Measurements from ENCODE around the gene GFAP.

GFAP gene

GRCh38 chr17:44887971-44888954 is 27.0 kb downstream of the GFAP start:
- Histone ChIP-seq H3K9ac (ENCODE audit: low read depth, low read length) (no peak overlapping the region), H3K27me3 (ENCODE audit: control insufficient read depth, insufficient read depth, low read length) (no peaks in the 10 kb centered on the region), H3K4me2 (ENCODE audit: low read length) (no peak overlapping the region), H3K36me3 (ENCODE audit: insufficient read depth, low read length) (peaks cover 49% of the 10 kb centered on the region), H3K9me3 (replicated peaks; ENCODE audit: low read length) (no peaks in the 10 kb centered on the region), H3K4me1 (ENCODE audit: control insufficient read depth, insufficient read depth, low read length) (no peaks in the 10 kb centered on the region), H3K4me3 (ENCODE audit: low read length) (no peak overlapping the region)

- Histone ChIP-seq H3K9ac (ENCODE audit: low read depth, low read length) (no peak overlapping the region), H3K4me2 (ENCODE audit: low read length) (no peak overlapping the region), H3K4me1 (ENCODE audit: control insufficient read depth, insufficient read depth, low read length) (no peaks in the 10 kb centered on the region), H3K9me3 (replicated peaks; ENCODE audit: low read length) (no peaks in the 10 kb centered on the region), H3K36me3 (ENCODE audit: insufficient read depth, low read length) (peaks cover 55% of the 10 kb centered on the region), H3K4me3 (ENCODE audit: low read length) (no peak overlapping the region), H3K27me3 (ENCODE audit: control insufficient read depth, insufficient read depth, low read length) (no peaks in the 10 kb centered on the region)
Measured at GRCh38 chr17:44887016-44887415, 28.3 kb downstream of the GFAP start.

- Histone ChIP-seq H3K4me1 (ENCODE audit: control insufficient read depth, insufficient read depth, low read length) (no peaks in the 10 kb centered on the region), H3K4me3 (ENCODE audit: low read length) (no peak overlapping the region), H3K9me3 (replicated peaks; ENCODE audit: low read length) (no peaks in the 10 kb centered on the region), H3K27me3 (ENCODE audit: control insufficient read depth, insufficient read depth, low read length) (no peaks in the 10 kb centered on the region), H3K36me3 (ENCODE audit: insufficient read depth, low read length) (peaks cover 71% of the 10 kb centered on the region), H3K9ac (ENCODE audit: low read depth, low read length) (no peak overlapping the region), H3K4me2 (ENCODE audit: low read length) (no peak overlapping the region)
Measured at GRCh38 chr17:44884941-44885340, 30.4 kb downstream of the GFAP start.

- Histone ChIP-seq H3K9ac (ENCODE audit: low read depth, low read length) (no peak overlapping the region), H3K4me1 (ENCODE audit: control insufficient read depth, insufficient read depth, low read length) (no peaks in the 10 kb centered on the region), H3K9me3 (replicated peaks; ENCODE audit: low read length) (no peaks in the 10 kb centered on the region), H3K4me2 (ENCODE audit: low read length) (no peak overlapping the region), H3K4me3 (ENCODE audit: low read length) (no peak overlapping the region), H3K36me3 (ENCODE audit: insufficient read depth, low read length) (peaks cover 76% of the 10 kb centered on the region), H3K27me3 (ENCODE audit: control insufficient read depth, insufficient read depth, low read length) (no peaks in the 10 kb centered on the region)
Measured at GRCh38 chr17:44881145-44881544, 34.2 kb downstream of the GFAP start.

- no peak overlapping the region for H3K9ac ChIP-seq (ENCODE audit: low read depth, low read length)
Measured at GRCh38 chr17:44880062-44880461, 35.2 kb downstream of the GFAP start.

GRCh38 chr17:44879376-44879775 is 35.9 kb downstream of the GFAP start:
- Histone ChIP-seq H3K4me1 (ENCODE audit: control insufficient read depth, insufficient read depth, low read length) (no peaks in the 10 kb centered on the region), H3K4me2 (ENCODE audit: low read length) (no peak overlapping the region), H3K27me3 (ENCODE audit: control insufficient read depth, insufficient read depth, low read length) (no peaks in the 10 kb centered on the region), H3K9ac (ENCODE audit: low read depth, low read length) (no peak overlapping the region), H3K9me3 (replicated peaks; ENCODE audit: low read length) (no peaks in the 10 kb centered on the region), H3K4me3 (ENCODE audit: low read length) (no peak overlapping the region), H3K36me3 (ENCODE audit: insufficient read depth, low read length) (peaks cover 72% of the 10 kb centered on the region)

More at GRCh38 chr17:44880062-44880461, 35.2 kb downstream of the GFAP start:
- Histone ChIP-seq H3K36me3 (ENCODE audit: insufficient read depth, low read length) (peaks cover 73% of the 10 kb centered on the region), H3K4me3 (ENCODE audit: low read length) (no peak overlapping the region), H3K9me3 (replicated peaks; ENCODE audit: low read length) (no peaks in the 10 kb centered on the region), H3K4me2 (ENCODE audit: low read length) (no peak overlapping the region), H3K27me3 (ENCODE audit: control insufficient read depth, insufficient read depth, low read length) (no peaks in the 10 kb centered on the region), H3K4me1 (ENCODE audit: control insufficient read depth, insufficient read depth, low read length) (no peaks in the 10 kb centered on the region)

- Histone ChIP-seq H3K4me1 (ENCODE audit: control insufficient read depth, insufficient read depth, low read length) (no peaks in the 10 kb centered on the region), H3K27me3 (ENCODE audit: control insufficient read depth, insufficient read depth, low read length) (no peaks in the 10 kb centered on the region), H3K4me3 (ENCODE audit: low read length) (no peak overlapping the region), H3K4me2 (ENCODE audit: low read length) (no peak overlapping the region), H3K36me3 (ENCODE audit: insufficient read depth, low read length) (peaks cover 74% of the 10 kb centered on the region), H3K9ac (ENCODE audit: low read depth, low read length) (no peak overlapping the region), H3K9me3 (replicated peaks; ENCODE audit: low read length) (no peaks in the 10 kb centered on the region)
Measured at GRCh38 chr17:44878627-44879221, 36.6 kb downstream of the GFAP start.

GRCh38 chr17:44877121-44877520 is 38.2 kb downstream of the GFAP start:
- Histone ChIP-seq H3K27me3 (ENCODE audit: control insufficient read depth, insufficient read depth, low read length) (no peaks in the 10 kb centered on the region), H3K36me3 (ENCODE audit: insufficient read depth, low read length) (peaks cover 72% of the 10 kb centered on the region), H3K4me2 (ENCODE audit: low read length) (no peak overlapping the region), H3K4me1 (ENCODE audit: control insufficient read depth, insufficient read depth, low read length) (no peaks in the 10 kb centered on the region), H3K9ac (ENCODE audit: low read depth, low read length) (no peak overlapping the region), H3K4me3 (ENCODE audit: low read length) (no peak overlapping the region), H3K9me3 (replicated peaks; ENCODE audit: low read length) (no peaks in the 10 kb centered on the region)

GRCh38 chr17:44875761-44876160 is 39.5 kb downstream of the GFAP start:
- Histone ChIP-seq H3K9me3 (replicated peaks; ENCODE audit: low read length) (no peaks in the 10 kb centered on the region), H3K4me1 (ENCODE audit: control insufficient read depth, insufficient read depth, low read length) (no peaks in the 10 kb centered on the region), H3K27me3 (ENCODE audit: control insufficient read depth, insufficient read depth, low read length) (no peaks in the 10 kb centered on the region), H3K9ac (ENCODE audit: low read depth, low read length) (no peak overlapping the region), H3K4me3 (ENCODE audit: low read length) (no peak overlapping the region), H3K36me3 (ENCODE audit: insufficient read depth, low read length) (peaks cover 67% of the 10 kb centered on the region), H3K4me2 (ENCODE audit: low read length) (no peak overlapping the region)

GRCh38 chr17:44872131-44872768 is 43.0 kb downstream of the GFAP start:
- no peaks in the 10 kb centered on the region for H3K4me1 ChIP-seq (ENCODE audit: control insufficient read depth, insufficient read depth, low read length)
- no peak overlapping the region for H3K4me2 ChIP-seq (ENCODE audit: low read length)
- no peak overlapping the region for H3K4me3 ChIP-seq (ENCODE audit: low read length)
- H3K9me3 ChIP-seq (replicated peaks; ENCODE audit: low read length): no peaks in the 10 kb centered on the region
- H3K9ac ChIP-seq (ENCODE audit: low read depth, low read length): no peak overlapping the region
- H3K27me3 ChIP-seq (ENCODE audit: control insufficient read depth, insufficient read depth, low read length): no peaks in the 10 kb centered on the region
- H3K36me3 ChIP-seq (ENCODE audit: insufficient read depth, low read length): peaks cover 76% of the 10 kb centered on the region

- no peaks in the 10 kb centered on the region for H3K27me3 ChIP-seq (ENCODE audit: control insufficient read depth, insufficient read depth, low read length)
- no peaks in the 10 kb centered on the region for H3K4me1 ChIP-seq (ENCODE audit: control insufficient read depth, insufficient read depth, low read length)
- H3K9me3 ChIP-seq (replicated peaks; ENCODE audit: low read length): no peaks in the 10 kb centered on the region
- no peak overlapping the region for H3K4me2 ChIP-seq (ENCODE audit: low read length)
- no peak overlapping the region for H3K4me3 ChIP-seq (ENCODE audit: low read length)
- no peak overlapping the region for H3K9ac ChIP-seq (ENCODE audit: low read depth, low read length)
- H3K36me3 ChIP-seq (ENCODE audit: insufficient read depth, low read length): peaks cover 78% of the 10 kb centered on the region
Measured at GRCh38 chr17:44871556-44871955, 43.7 kb downstream of the GFAP start.

All from skeletal muscle satellite cell (primary cell).